Lower leg skin (tissue), 3 donors: Measurements from ENCODE around the gene PRDM4.

Source experiments
- POLR2A ChIP-seq, 2 donors: fragments of 450-650 bp; IDR thresholded peaks; one replicate each; pipeline ENCODE4 v1.6.1; 2016 to 2017; ENCODE audit warnings: antibody characterized with exemption in 2 of 2, mild to moderate bottlenecking in 1 of 2, moderate library complexity in 1 of 2
- TF ChIP-seq, protein P1 (sequence below), 3 donors: fragments of 450-650 bp; IDR thresholded peaks; one replicate each; pipeline ENCODE4 v1.5.1; 2016; ENCODE audit warnings: antibody characterized with exemption in 3 of 3, mild to moderate bottlenecking in 3 of 3, moderate library complexity in 2 of 3

DNA sequence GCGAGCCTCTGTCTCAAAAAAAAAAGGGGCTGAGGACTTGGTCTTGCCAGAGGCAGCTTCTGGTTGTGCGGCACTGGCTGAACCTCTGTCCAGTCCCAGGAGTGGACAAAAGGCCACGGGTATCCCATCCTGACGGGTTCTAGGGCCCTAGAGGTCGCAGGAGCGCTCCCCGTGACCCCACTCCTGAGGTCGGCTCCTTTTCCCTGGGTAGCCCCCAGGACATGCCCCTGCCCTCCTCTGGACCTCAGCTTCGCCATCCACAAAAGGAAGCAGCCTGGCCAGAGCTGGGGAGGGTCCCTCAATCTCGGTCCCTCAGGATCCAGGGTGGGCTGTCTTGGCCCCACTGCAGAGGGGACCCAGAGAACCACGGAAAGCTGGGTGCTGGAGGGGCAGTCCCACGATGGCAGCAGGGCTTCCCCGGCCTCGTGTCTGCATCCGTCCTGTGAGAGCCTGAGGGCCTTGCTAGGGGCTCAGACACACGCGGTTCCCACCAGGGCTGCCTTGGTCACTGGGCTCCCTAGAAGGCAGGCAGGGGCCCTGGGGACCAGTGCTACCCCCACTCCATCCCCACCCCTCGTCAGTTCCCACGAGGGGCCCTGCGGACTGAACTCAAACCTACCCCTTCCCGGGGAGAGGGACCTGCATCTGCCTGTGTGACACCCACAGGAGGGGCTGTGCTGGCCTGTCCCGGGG lies 44.7 kb upstream of the PRDM4 start:
- TF ChIP-seq, protein P1, sequence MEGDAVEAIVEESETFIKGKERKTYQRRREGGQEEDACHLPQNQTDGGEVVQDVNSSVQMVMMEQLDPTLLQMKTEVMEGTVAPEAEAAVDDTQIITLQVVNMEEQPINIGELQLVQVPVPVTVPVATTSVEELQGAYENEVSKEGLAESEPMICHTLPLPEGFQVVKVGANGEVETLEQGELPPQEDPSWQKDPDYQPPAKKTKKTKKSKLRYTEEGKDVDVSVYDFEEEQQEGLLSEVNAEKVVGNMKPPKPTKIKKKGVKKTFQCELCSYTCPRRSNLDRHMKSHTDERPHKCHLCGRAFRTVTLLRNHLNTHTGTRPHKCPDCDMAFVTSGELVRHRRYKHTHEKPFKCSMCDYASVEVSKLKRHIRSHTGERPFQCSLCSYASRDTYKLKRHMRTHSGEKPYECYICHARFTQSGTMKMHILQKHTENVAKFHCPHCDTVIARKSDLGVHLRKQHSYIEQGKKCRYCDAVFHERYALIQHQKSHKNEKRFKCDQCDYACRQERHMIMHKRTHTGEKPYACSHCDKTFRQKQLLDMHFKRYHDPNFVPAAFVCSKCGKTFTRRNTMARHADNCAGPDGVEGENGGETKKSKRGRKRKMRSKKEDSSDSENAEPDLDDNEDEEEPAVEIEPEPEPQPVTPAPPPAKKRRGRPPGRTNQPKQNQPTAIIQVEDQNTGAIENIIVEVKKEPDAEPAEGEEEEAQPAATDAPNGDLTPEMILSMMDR (IDR thresholded peaks at IDR 0.05), result no peak
- no peak for TF ChIP-seq POLR2A (IDR thresholded peaks at IDR 0.05)
